Natural killer cell (primary cell): ENCODE measurements around the gene IL1F10. TPM values are rescaled to one million over a fixed set of nuclear protein-coding genes. Genes with fewer than 3 reads are reported as not detected.
"Not testable (repeated sequence)": the region's sequence is repeated elsewhere in the genome, so short reads cannot be mapped to it uniquely, and the experiment has no call there.

Experiments used
- ATAC-seq, 3 donors: fragments of 150-1000 bp in 2 of 3; fragments of 200-7000 bp in 1 of 3; cut with Tn5 transposase; 1 replicate in 1 of 3; 2 replicates in 2 of 3; pipeline ENCODE4 v1.10.0; 2021; ENCODE audit warnings: mild to moderate bottlenecking in 2 of 3, moderate library complexity in 2 of 3
- DNase-seq, 2 donors: peaks; one replicate each; pipeline versions ENCODE4 v3.0.0 to v3.0.0-alpha.2; 2013 to 2021; ENCODE audit warnings: mixed read lengths in 1 of 2
- H3K27ac ChIP-seq: one replicate; pipeline ENCODE4 v1.5.1; 2013; ENCODE audit warnings: mild to moderate bottlenecking, low read length
- H3K27me3 ChIP-seq: one replicate; pipeline ENCODE4 v1.6.1; 2013; ENCODE audit warnings: low read length; ENCODE audit not compliant: control insufficient read depth, insufficient read depth
- H3K36me3 ChIP-seq: one replicate; pipeline ENCODE4 v1.6.1; 2013; ENCODE audit warnings: low read length; ENCODE audit not compliant: control insufficient read depth, insufficient read depth
- H3K4me1 ChIP-seq: one replicate; pipeline ENCODE4 v1.6.1; 2013; ENCODE audit warnings: low read length; ENCODE audit not compliant: control insufficient read depth, insufficient read depth
- H3K4me3 ChIP-seq: one replicate; pipeline ENCODE4 v1.5.1; 2013; ENCODE audit warnings: low read length
- H3K9me3 ChIP-seq: one replicate; pipeline ENCODE4 v1.6.1; 2013; ENCODE audit warnings: low read length; ENCODE audit not compliant: control insufficient read depth, insufficient read depth
- H3K27ac Mint-ChIP-seq, 2 donors: one replicate each; pipeline ENCODE4 v1.8.0; 2022; ENCODE audit warnings: mild to moderate bottlenecking in 2 of 2, mixed read lengths in 2 of 2, moderate library complexity in 1 of 2
- H3K27me3 Mint-ChIP-seq, 2 donors: one replicate each; pipeline ENCODE4 v1.8.0; 2022; ENCODE audit warnings: low read depth in 2 of 2, mixed read lengths in 2 of 2
- H3K36me3 Mint-ChIP-seq: one replicate; pipeline ENCODE4 v1.8.0; 2022; ENCODE audit warnings: mixed read lengths
- H3K4me1 Mint-ChIP-seq, 2 donors: one replicate each; pipeline ENCODE4 v1.8.0; 2022; ENCODE audit warnings: mixed read lengths in 2 of 2
- H3K4me3 Mint-ChIP-seq: one replicate; pipeline ENCODE4 v1.8.0; 2022; ENCODE audit warnings: mild to moderate bottlenecking, moderate library complexity, mixed read lengths
- H3K9me3 Mint-ChIP-seq, 2 donors: one replicate each; pipeline ENCODE4 v1.8.0; 2022; ENCODE audit warnings: mixed read lengths in 2 of 2
- WGBS: methylation state at CpG from one replicate; pipeline ENCODE4 v1.1.7; 2013; ENCODE audit warnings: missing lambda C conversion rate; ENCODE audit not compliant: insufficient coverage; 5-methylcytosine and 5-hydroxymethylcytosine counted together
- intact Hi-C: fragments of 100-400 bp; cut with micrococcal nuclease; formaldehyde crosslinking; loops from one replicate; pipeline ENCODE4 v1.14.2; 2022
- total RNA-seq, 4 donors: library from RNA; stranded (reverse); fragments of 120-200 nt in 1 of 4; gene quantifications; one replicate each; pipeline versions ENCODE4 v1.2.3 to v1.2.4, GENCODE V29; 2013 to 2022
- TF ChIP-seq, protein P1 (sequence below): fragments of 200-600 bp; IDR thresholded peaks from one replicate; pipeline ENCODE4 v1.8.0; 2022; ENCODE audit warnings: antibody characterized with exemption

Gene IL1F10
- total RNA-seq, 3 donors from 2014 or later (not counting 1 experiment from before 2014, with no cell fraction given), result not detected

DNA sequence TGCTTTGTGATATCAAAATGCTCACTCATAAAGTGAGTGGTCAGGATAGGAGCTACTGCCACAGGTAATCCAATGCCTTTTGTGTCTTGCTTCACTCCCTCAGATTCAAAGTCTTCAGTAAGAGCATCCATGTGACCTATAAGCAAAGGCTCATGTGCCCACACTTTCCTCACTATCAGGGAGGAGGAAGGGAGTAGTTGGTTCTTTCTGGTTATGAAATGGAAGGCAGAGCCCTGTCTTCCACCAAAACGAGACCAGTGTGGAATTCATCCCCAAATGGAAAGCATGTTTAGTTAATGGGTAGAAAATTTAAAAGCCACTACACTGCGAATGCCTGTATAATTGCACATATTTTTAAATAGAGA, 25.8 kb downstream of the IL1F10 start:
- intact Hi-C loops, result no loop called here
- Mint-ChIP-seq H3K27ac (no peak overlapping the region), H3K36me3 (peaks cover 7% of the 10 kb centered on the region), H3K9me3 (peaks cover 0 to 3% of the 10 kb centered on the region in 2 donors), H3K27me3 (peaks cover 0 to 13% of the 10 kb centered on the region in 2 donors), H3K4me3 (no peak overlapping the region), H3K4me1 (peaks cover 11 to 12% of the 10 kb centered on the region in 2 donors)
- TF ChIP-seq, protein P1, sequence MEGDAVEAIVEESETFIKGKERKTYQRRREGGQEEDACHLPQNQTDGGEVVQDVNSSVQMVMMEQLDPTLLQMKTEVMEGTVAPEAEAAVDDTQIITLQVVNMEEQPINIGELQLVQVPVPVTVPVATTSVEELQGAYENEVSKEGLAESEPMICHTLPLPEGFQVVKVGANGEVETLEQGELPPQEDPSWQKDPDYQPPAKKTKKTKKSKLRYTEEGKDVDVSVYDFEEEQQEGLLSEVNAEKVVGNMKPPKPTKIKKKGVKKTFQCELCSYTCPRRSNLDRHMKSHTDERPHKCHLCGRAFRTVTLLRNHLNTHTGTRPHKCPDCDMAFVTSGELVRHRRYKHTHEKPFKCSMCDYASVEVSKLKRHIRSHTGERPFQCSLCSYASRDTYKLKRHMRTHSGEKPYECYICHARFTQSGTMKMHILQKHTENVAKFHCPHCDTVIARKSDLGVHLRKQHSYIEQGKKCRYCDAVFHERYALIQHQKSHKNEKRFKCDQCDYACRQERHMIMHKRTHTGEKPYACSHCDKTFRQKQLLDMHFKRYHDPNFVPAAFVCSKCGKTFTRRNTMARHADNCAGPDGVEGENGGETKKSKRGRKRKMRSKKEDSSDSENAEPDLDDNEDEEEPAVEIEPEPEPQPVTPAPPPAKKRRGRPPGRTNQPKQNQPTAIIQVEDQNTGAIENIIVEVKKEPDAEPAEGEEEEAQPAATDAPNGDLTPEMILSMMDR, result no peak
- Histone ChIP-seq H3K4me3 (no peak overlapping the region), H3K27me3 (no peaks in the 10 kb centered on the region), H3K4me1 (peaks cover 12% of the 10 kb centered on the region), H3K36me3 (no peaks in the 10 kb centered on the region), H3K9me3 (no peaks in the 10 kb centered on the region), H3K27ac (no peak overlapping the region)
- ATAC-seq (no peak), DNase-seq (no peak)
- WGBS, result 63% methylated on average over 2 of the region's 2 CpGs

DNA sequence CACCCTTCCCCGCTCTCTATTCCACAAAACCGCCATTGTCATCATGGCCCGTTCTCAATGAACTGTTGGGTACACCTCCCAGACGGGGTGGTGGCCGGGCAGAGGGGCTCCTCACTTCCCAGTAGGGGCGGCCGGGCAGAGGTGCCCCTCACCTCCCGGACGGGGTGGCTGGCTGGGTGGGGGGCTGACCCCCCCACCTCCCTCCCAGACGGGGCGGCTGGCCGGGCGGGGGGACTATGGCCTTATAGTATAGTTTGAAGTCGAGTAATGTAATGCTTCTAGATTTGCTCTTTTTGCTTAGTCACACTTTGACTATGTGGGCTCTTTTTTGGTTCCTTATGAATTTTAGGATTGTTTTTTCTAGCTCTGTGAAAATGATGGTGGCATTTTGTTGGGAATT, 28.5 kb downstream of the IL1F10 start:
- ATAC-seq, H3K36me3 ChIP-seq, H3K4me3 Mint-ChIP-seq, H3K36me3 Mint-ChIP-seq, H3K27ac ChIP-seq, H3K9me3 Mint-ChIP-seq, H3K9me3 ChIP-seq, H3K27ac Mint-ChIP-seq, intact Hi-C loops, H3K4me1 ChIP-seq, DNase-seq, H3K4me3 ChIP-seq, H3K27me3 ChIP-seq: not testable (repeated sequence)
- H3K27me3 Mint-ChIP-seq, result peaks cover 0 to 13% of the 10 kb centered on the region in 2 donors
- H3K4me1 Mint-ChIP-seq, result peaks cover 12% of the 10 kb centered on the region in 2 donors
- WGBS, result 97% methylated on average over 7 of the region's 14 CpGs

DNA sequence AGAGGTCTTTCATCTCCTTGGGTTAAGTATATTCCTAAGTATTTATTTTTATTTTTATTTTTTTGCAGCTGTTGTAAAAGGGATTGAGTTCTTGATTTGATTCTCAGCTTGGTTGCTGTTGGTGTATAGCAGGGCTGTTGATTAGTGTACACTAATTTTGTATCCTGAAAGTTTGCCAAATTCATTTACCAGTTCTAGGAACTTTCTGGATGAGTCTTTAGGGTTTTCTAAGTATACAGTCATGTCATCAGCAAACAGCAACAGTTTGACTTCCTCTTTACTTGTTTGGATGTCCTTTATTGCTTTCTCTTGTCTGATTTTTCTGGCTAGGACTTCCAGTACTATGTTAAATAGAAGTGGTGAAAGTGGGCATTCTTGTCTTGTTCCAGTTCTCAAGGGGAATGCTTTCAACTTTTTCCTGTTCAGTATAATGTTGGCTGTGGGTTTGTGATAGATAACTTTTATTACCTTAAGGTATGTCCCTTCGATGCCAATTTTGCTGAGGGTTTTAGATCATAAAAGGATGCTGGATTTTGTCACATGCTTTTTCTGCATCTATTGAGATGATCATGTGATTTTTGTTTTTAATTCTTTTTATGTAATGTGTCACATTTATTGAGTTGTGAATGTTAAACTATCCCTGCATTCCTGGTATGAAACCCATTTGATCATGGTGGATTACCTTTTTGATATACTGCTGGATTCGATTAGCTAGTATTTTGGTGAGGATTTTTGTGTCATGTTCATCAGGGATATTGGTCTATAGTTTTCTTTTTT, 29.3 kb downstream of the IL1F10 start:
- ATAC-seq, H3K4me3 Mint-ChIP-seq, DNase-seq, H3K36me3 Mint-ChIP-seq, intact Hi-C loops, H3K36me3 ChIP-seq, H3K9me3 Mint-ChIP-seq, H3K27me3 ChIP-seq, H3K4me1 ChIP-seq, H3K4me3 ChIP-seq, H3K27ac ChIP-seq, H3K9me3 ChIP-seq: not testable (repeated sequence)
- Mint-ChIP-seq H3K27me3 (peaks cover 0 to 13% of the 10 kb centered on the region in 2 donors), H3K27ac (peak overlapping the region in 1 of 2 donors; percentile 82), H3K4me1 (peaks cover 12% of the 10 kb centered on the region in 2 donors)
- 95% methylated on average over 2 of the region's 2 CpGs for WGBS

DNA sequence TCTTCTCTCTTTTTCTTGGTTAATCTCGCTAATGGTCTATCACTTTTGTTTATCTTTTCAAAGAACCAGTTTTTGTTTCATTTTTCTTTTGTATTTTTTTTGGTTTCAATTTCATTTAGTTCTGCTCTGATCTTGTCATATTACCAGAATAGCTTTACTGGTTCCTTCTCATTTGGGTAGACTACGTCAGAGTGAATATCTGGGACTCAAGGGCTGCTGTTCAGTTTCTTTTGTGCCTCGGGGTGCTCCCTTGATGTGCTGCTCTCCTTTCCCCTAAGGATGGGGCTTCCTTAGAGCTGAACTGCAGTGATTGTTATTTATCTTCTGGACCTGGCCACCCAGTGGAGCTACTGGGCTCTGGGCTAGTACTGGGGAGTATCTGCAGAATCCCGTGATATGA, 30.3 kb downstream of the IL1F10 start:
- Histone ChIP-seq H3K27ac (peak overlapping the region; percentile 19), H3K36me3 (no peaks in the 10 kb centered on the region), H3K4me1 (peaks cover 9% of the 10 kb centered on the region), H3K4me3 (no peak overlapping the region), H3K27me3 (no peaks in the 10 kb centered on the region), H3K9me3 (no peaks in the 10 kb centered on the region)
- Mint-ChIP-seq H3K27ac (peak overlapping the region; percentile 61 to 82), H3K4me1 (peaks cover 12% of the 10 kb centered on the region in 2 donors), H3K36me3 (peaks cover 7% of the 10 kb centered on the region), H3K9me3 (peaks cover 0 to 3% of the 10 kb centered on the region in 2 donors), H3K4me3 (peak overlapping the region; percentile 79), H3K27me3 (peaks cover 0 to 13% of the 10 kb centered on the region in 2 donors)
- TF ChIP-seq, protein P1, result no peak
- ATAC-seq, result peak; percentile 36 to 72 (median 66)
- intact Hi-C loops, result no loop called here
- 61% methylated on average over 3 of the region's 4 CpGs for WGBS
- peak in 1 of 2 donors; percentile 32 for DNase-seq
